RKO (cell line): ENCODE data around the gene CLCF1.

ENCODE experiments used
- DNase-seq: peaks from one replicate; pipeline ENCODE4 v3.0.0-alpha.2; 2016; ENCODE audit warnings: low spot score

CLCF1 gene

DNA sequence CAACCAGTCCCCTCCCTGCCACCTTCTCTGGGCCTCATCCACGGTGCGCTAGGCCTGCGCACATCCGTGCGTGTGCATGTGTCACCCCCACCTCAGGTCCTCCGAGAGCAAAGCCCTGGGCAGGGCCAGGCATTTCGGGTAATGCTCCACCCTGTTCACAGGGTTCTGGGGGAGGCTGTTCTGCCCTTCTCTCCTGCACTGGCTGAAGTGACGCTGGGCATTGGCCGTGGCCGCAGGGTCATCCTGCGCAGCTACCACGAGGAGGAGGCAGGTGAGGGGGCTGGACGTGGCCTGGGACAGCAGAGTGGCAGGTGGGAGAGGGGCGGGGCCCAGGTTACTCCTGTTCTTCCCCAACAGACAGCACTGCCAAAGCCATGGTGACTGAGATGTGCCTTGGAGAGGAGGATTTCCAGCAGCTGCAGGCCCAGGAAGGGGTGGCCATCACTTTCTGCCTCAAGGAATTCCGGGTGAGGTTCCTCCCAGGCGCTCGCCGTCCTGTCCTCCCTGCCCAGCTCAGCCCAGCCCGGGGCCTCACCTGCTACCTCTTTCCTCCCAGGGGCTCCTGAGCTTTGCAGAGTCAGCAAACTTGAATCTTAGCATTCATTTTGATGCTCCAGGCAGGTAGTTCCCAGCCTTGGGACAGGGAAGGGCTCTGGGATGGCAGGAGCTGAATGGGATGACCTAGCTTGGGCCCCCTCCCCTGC is 22.3 kb upstream of the CLCF1 start:
- no peak for DNase-seq

- DNase-seq = no peak
Measured at GRCh38 chr11:67393990-67394389, 20.6 kb upstream of the CLCF1 start.

GRCh38 chr11:67393437-67393836 is 20.0 kb upstream of the CLCF1 start:
- no peak for DNase-seq

GRCh38 chr11:67392183-67392715 is 18.9 kb upstream of the CLCF1 start:
- DNase-seq = peak; percentile 40

DNA sequence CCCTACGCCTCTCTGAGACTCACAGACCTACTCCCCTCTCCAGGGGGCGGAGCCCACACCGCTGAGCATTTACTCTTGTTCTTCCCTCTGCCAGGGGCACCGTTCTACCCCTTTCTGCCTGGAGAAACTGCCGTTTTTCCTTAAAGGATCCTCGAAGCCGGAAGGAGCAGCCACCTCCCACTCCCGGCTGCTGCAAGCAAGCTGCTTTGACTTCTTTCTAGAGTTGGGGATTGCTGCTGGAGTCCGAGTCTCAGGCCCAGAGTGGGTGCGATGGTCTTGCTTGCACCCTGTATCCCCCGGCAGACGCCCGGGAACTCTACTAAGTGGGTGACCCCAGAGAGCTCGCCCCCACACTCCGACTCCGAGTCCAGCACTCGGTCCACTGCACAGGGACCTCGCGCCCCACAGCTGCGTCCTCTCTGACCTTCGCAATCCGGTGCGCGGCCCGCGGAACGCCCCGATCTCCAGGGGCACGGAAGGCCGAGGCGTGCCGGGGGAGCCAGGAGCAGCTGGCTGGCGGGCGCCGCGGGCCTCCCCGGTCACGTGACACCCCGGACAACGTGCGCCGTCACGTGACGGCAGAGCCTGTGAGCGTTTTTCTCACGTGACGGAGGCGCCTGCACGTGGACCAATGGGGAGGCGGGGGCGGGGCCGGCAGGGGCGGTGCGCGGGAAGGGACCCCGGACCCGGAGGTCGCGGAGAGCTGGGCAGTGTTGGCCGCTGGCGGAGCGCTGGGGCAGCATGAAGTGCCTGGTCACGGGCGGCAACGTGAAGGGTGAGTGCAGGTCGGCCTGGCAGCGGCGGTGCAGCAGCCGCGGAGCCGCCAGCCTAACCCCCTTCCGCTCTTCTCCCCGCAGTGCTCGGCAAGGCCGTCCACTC is 18.1 kb upstream of the CLCF1 start, which contains the start of gene RAD9A:
TSS of gene RAD9A (plus strand) at position 683 of the 879 bp plus-strand sequence. CDS start at position 742, 59 bp downstream.
- peak; percentile 95 for DNase-seq

- DNase-seq = no peak
Measured at GRCh38 chr11:67390947-67391303, 17.5 kb upstream of the CLCF1 start.

GRCh38 chr11:67389477-67389876 is 16.1 kb upstream of the CLCF1 start:
- DNase-seq = no peak

- no peak for DNase-seq
Measured at GRCh38 chr11:67387518-67387917, 14.1 kb upstream of the CLCF1 start.

DNA sequence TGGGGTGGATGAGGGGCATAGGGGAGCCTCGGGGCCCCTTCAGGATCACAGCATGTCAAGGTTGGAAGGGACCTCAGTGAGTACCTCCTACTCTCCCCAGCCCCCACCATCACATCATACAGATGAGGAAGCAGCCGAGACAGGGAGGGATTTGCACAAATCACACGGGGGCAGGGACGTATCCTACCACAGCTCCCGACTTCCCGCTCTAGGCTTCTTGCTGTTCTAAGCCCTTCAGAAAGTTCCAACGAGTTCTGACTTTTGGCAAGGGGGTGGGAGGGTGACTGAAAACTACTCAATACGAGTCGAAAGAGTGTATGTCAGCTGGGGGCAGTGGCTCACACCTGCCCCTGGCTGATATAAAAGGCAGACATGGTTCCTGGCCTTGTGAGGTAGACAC is 13.7 kb upstream of the CLCF1 start:
- no peak for DNase-seq

DNA sequence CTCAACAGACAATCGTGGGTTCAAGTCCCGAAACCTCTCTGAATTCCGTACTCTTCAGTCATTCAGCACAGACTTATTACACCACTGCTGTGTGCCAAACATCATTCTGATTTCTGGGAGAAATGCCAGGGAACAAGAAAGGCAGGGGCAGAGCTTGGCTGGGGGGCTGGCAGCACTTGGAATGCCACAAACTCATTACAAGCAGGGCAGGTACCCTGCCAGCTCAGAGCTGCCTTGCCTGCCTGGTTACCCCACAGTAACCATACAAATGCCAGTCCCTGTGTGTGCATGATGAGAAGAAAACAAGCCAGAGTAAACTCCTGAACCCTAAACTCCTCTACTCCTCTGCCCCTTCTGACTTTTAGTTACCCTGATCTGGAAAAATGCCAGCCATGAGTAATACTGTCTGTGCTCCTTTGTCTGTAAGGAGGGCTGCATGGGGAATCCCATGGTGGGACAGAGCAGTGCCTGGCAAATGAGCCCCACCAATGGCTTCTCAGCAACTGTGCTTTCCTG is 11.5 kb upstream of the CLCF1 start:
- DNase-seq = no peak

GRCh38 chr11:67382276-67383136 is 9.1 kb upstream of the CLCF1 start:
- peak; percentile 77 for DNase-seq

DNA sequence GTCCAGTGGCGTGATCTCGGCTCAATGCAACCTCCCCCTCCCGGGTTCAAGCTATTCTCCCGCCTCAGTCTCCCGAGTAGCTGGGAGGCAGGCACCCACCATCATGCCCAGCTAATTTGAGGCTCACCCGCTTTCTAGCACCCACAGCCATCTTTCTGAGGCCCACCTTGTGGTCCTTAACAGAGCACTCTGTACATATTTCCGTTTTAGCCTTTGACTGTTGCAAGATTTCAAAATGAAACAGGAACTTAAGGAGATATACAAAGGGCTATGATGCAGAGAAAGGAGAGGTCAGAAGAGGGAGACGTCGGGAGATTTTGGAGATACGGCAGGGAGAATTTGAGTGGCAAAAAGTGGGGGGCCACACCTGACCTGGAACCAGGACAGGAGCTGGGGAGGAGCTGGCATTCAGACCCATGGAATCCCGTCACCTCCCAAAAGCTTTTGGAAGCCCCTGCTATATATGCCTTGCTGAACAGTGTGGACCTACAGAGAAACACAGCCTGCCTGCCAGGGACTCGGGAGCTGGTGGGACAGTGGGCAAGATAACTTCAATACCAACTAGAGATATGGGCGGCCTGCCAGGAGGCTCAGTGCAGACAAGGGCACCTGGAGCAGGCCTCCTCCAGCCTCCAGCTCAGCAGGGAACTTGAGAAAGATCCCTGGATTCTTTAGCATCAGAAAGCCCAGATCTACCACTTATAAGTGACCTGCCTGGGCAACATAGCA is 8.0 kb upstream of the CLCF1 start:
- no peak for DNase-seq

DNA sequence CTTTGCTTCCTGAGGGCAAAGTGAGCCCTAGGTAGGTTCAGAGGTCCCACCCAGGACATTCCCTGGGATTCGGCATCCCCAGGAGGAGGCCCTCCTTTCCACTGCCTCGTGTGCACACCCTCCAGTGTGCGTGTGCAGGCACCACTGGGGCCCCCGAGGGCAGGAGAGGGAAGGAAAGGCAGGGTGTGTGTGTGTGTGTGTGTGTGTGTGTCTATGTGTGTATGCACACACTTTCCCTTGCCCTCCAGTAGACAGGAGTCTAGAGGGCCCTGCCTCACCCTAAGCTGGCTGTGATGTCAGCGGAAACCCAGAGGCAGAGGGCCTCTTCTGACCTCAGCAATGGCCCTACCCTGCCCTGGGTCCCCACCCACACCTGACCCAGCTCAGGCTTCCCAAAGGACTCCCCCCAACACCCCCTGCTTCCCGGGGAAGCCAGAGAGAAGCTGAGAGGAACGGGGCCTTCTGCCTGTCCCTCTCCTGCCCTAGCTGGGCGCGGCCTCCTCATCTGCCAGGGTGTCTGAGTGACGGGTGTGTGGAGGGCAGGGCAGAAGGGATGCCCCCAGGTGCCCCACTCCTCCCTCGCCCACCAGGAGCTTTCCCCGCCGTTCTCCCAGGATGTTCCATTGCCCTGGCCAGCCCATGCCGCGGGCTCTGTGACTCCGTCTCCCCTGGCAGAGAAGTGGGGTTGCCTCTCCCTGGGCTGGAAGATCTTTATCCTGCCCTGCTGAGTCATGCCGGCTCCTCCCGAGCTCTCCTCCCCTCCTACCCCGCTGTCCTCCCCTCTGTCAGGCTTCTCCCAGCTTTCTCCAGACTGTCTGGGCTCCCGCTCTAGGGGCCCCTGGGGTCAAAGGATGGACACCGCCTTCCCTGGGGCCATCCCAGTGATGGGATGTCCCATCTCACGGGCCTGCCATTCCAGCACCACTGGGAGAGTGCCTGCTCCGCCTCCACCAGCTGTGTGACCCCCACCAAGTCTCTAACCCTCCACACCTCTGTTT is 6.0 kb upstream of the CLCF1 start:
- DNase-seq = no peak

- DNase-seq = no peak
Measured at GRCh38 chr11:67378544-67378943, 5.1 kb upstream of the CLCF1 start.

- DNase-seq = no peak
Measured at GRCh38 chr11:67376873-67377808, 3.7 kb upstream of the CLCF1 start.

DNA sequence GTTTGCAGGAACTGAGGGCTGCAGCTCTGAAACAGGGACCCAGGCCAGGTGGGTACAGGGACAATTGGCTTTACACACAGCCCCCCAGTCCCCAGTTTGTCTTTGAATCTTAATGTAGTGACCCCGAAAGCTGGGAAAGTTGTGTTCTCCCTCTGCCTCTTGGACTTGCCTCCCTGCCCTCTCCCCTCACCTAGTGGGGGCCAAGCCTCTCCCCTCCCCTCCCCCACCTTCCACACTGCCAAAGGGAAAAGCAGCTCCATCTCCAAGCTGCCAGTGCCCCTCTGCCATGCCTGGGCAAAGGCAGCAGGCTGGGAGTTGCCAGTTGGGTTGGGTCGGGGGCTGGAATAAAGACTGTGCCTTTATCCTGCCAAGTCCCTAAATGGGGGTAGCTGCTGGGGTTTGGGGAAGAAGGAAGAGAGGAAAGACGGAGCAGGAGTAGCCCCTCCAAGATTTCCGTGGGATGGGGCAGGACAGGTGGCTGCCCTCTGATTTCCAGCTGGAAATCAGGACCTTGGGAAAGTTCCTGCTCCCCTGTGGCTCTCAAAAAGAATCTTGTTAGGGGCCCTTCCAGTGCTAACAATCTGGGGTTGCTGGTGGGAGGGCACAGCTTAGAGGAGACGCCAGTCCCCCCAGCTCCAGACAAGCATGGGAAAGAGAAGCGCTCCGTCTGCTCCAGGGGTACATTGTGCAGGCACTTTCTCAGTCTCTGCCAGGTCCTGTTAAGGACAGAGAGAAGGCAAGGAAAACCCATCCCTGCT is 2.8 kb upstream of the CLCF1 start:
- no peak for DNase-seq

- no peak for DNase-seq
Measured at GRCh38 chr11:67375320-67376055, 2.1 kb upstream of the CLCF1 start.
